GM19324 (cell line): ENCODE data around the gene PBX3.

Source experiments
- ATAC-seq: cut with Tn5 transposase; IDR thresholded peaks from one replicate; pipeline ENCODE4 v1.9.1; 2021; ENCODE audit warnings: mild to moderate bottlenecking, moderate library complexity; ENCODE audit not compliant: unreplicated experiment, low FRiP score

The PBX3 gene

DNA sequence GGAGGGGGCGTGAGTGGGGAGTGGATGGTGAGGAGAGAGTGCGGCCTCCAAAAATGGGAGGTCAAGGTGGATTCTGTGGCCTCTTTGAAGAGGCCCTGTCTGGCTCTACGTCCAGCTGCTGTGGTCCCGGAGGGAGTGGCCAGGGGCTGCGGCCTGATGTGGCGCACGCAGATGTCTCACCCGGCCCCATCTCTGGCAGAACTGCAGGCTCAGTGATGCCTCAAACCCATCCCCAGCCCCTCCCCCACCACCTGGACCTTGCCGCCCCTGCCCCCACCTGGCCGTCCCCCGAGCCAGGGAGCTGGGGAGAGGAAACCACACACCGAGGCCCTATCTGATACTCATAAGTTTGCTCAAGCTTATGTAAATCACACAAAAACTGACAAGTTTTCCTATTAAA, 267.6 kb downstream of the PBX3 start:
- no peak for ATAC-seq

DNA sequence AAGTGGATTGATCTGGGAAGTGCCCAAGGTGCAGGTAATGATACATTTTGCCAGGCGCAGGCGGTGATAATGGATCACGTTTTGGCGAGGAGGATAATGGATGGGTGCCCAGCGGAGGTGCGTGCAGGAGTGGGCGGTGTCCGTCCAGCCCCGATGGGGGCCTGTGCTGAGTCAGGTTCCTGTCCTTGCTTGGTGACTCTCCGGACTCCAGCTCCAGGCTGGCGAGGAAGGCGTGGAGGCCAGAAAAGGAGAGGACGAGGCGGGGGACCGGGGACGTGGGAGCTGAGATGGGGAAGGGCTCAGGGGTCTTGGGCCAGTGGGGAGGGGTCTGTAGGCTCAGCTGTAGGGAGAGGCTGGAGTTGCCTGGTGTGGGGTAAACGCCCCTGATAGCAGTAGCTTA, 268.3 kb downstream of the PBX3 start:
- no peak for ATAC-seq

DNA sequence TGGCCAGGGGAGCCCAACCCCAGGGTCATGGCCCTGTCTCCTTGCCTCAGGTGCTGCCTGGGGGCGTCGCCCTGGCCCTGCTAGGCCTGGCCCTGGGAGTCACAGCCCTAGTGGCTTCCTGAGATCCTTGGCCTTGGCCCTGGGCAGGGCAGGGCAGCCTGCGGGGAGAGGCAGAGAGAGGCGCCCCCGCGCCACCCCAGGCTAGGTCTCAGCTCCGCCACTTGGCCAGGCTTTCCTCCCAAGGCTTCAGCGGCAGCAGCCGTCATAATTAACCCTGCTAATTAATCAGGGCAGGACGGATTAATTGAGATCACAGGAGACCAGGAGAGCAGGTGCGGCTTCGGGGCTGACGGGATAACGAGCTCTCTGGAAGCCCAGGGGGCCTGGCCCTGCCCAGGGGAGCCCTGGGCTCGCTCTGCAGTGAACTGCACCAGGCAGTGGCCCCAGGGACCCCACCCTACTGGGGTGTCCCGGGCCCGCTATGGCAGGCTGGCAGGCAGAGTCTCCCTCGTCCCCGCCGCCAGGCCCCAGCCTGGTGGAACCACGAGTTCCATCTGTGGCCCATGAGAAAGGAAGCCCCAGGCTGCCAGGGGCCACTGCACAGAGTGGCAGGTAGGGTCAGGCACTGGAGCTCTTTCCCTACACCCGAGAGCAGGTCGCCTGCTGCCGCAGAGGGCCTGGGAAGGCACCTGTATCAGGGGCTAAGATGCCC, 269.6 kb downstream of the PBX3 start:
- ATAC-seq, result no peak
